ENCODE results near the gene PPP2R5D.
"Not testable (repeated sequence)": the region's sequence is repeated elsewhere in the genome, so short reads cannot be mapped to it uniquely, and the experiment has no call there.

The PPP2R5D gene

GRCh38 chr6:42996513-42996912, 12.1 kb downstream of the PPP2R5D start:
- DNase-seq (ENCODE audit: low read depth): no peak

- not testable (repeated sequence) for DNase-seq (ENCODE audit: low read depth)
These were observed 13.8 kb downstream of the PPP2R5D start for GRCh38 chr6:42998205-42998604.

- no peak for DNase-seq (ENCODE audit: low read depth)
These were observed 17.5 kb downstream of the PPP2R5D start for GRCh38 chr6:43001843-43002242.

- no peak for DNase-seq (ENCODE audit: low read depth)
These were observed 21.5 kb downstream of the PPP2R5D start for GRCh38 chr6:43005844-43006243.

- DNase-seq (ENCODE audit: low read depth): no peak
These were observed 21.9 kb downstream of the PPP2R5D start for GRCh38 chr6:43006251-43006650.

GRCh38 chr6:43007126-43007525, 22.8 kb downstream of the PPP2R5D start:
- DNase-seq (ENCODE audit: low read depth): no peak

GRCh38 chr6:43009124-43009523, 24.8 kb downstream of the PPP2R5D start:
- no peak for DNase-seq (ENCODE audit: low read depth)

GRCh38 chr6:43011207-43011606, 26.8 kb downstream of the PPP2R5D start:
- no peak for DNase-seq (ENCODE audit: low read depth)

- no peak for DNase-seq (ENCODE audit: low read depth)
These were observed 28.0 kb downstream of the PPP2R5D start for GRCh38 chr6:43012364-43012763.

GRCh38 chr6:43013097-43013842, 28.9 kb downstream of the PPP2R5D start:
- no peak for DNase-seq (ENCODE audit: low read depth)

- peak; percentile 97 for DNase-seq (ENCODE audit: low read depth)
These were observed 29.6 kb downstream of the PPP2R5D start, which contains the start of the genes KLHDC3 and MEA1 for GRCh38 chr6:43013843-43014433. Gene KLHDC3, plus strand, starts transcription at chr6:43014249. Its CDS starts 2,944 bp downstream, at chr6:43017193. Gene MEA1, minus strand, starts transcription at chr6:43013946. Its CDS starts 133 bp downstream, at chr6:43013813.

GRCh38 chr6:43014434-43014909, 30.1 kb downstream of the PPP2R5D start:
- DNase-seq (ENCODE audit: low read depth): no peak

GRCh38 chr6:43016176-43016942, 32.0 kb downstream of the PPP2R5D start:
- DNase-seq (ENCODE audit: low read depth): no peak

GRCh38 chr6:43016943-43017334, 32.6 kb downstream of the PPP2R5D start:
- DNase-seq (ENCODE audit: low read depth): no peak

GRCh38 chr6:43019152-43019551, 34.8 kb downstream of the PPP2R5D start:
- no peak for DNase-seq (ENCODE audit: low read depth)

- DNase-seq (ENCODE audit: low read depth): no peak
These were observed 35.8 kb downstream of the PPP2R5D start for GRCh38 chr6:43020052-43020705.

- no peak for DNase-seq (ENCODE audit: low read depth)
These were observed 36.5 kb downstream of the PPP2R5D start for GRCh38 chr6:43020847-43021246.

GRCh38 chr6:43021270-43022047, 37.1 kb downstream of the PPP2R5D start, which contains the start of gene RRP36:
Gene RRP36, plus strand, starts transcription at chr6:43021623. Its CDS starts 32 bp downstream, at chr6:43021655.
- DNase-seq (ENCODE audit: low read depth): peak; percentile 47

- DNase-seq (ENCODE audit: low read depth): no peak
These were observed 40.1 kb downstream of the PPP2R5D start for GRCh38 chr6:43024436-43024835.

GRCh38 chr6:43026365-43026764, 42.0 kb downstream of the PPP2R5D start:
- no peak for DNase-seq (ENCODE audit: low read depth)

- no peak for DNase-seq (ENCODE audit: low read depth)
These were observed 44.8 kb downstream of the PPP2R5D start for GRCh38 chr6:43029120-43029519.

Data from stimulated activated CD8-positive, alpha-beta memory T cell treated with anti-CD3 and anti-CD28 coated beads, Interleukin-12 subunit alpha, Interleukin-12 subunit beta, amount 100 ng/mL, for 1 hour (primary cell).